GM06990 (cell line): ENCODE data around the gene SLC35F3.

Experiments used
- DNase-seq: peaks from one replicate; pipeline ENCODE4 v3.0.0-alpha.2; 2011; ENCODE audit not compliant: insufficient read length; ENCODE audit errors: extremely low read depth
- H3K27me3 ChIP-seq: replicated peaks from 2 replicates; pipeline ENCODE4 v1.6.0; 2011; ENCODE audit warnings: low read length; ENCODE audit not compliant: control insufficient read depth, insufficient read depth
- H3K36me3 ChIP-seq: 2 replicates; pipeline ENCODE4 v1.5.1; 2011; ENCODE audit warnings: low read length; ENCODE audit not compliant: control insufficient read depth, insufficient read depth
- H3K4me3 ChIP-seq: replicated peaks from 2 replicates; pipeline ENCODE4 v1.5.1; 2011; ENCODE audit warnings: low read depth, mild to moderate bottlenecking, control low read depth, low read length
- CTCF ChIP-seq: IDR thresholded peaks from 2 replicates; pipeline ENCODE4 v1.5.1; 2011; ENCODE audit warnings: low read length, control low read depth, mild to moderate bottlenecking, inconsistent platforms; ENCODE audit not compliant: insufficient read depth, poor library complexity, severe bottlenecking

The SLC35F3 gene

GRCh38 chr1:234069760-234070159, 165.3 kb downstream of the SLC35F3 start:
- Histone ChIP-seq H3K36me3 (no peaks in the 10 kb centered on the region), H3K4me3 (no peak overlapping the region), H3K27me3 (no peaks in the 10 kb centered on the region)
- no peak for DNase-seq
- TF ChIP-seq CTCF: peak; percentile 31

- H3K36me3 ChIP-seq: no peaks in the 10 kb centered on the region
- no peaks in the 10 kb centered on the region for H3K27me3 ChIP-seq
- no peak for DNase-seq
- H3K4me3 ChIP-seq: no peak overlapping the region
- no peak for TF ChIP-seq CTCF
These were observed 168.3 kb downstream of the SLC35F3 start for GRCh38 chr1:234072793-234073192.

GRCh38 chr1:234078143-234078542, 173.7 kb downstream of the SLC35F3 start:
- no peak for DNase-seq
- H3K27me3 ChIP-seq: no peaks in the 10 kb centered on the region
- TF ChIP-seq CTCF: no peak
- no peak overlapping the region for H3K4me3 ChIP-seq
- H3K36me3 ChIP-seq: no peaks in the 10 kb centered on the region

GRCh38 chr1:234079896-234080295, 175.4 kb downstream of the SLC35F3 start:
- no peaks in the 10 kb centered on the region for H3K27me3 ChIP-seq
- TF ChIP-seq CTCF: no peak
- no peak overlapping the region for H3K4me3 ChIP-seq
- H3K36me3 ChIP-seq: no peaks in the 10 kb centered on the region
- DNase-seq: no peak

- no peaks in the 10 kb centered on the region; the same call in none of the 2 replicates for H3K27me3 ChIP-seq
- no peak overlapping the region for H3K4me3 ChIP-seq
These were observed 179.0 kb downstream of the SLC35F3 start for GRCh38 chr1:234083460-234083859.

More at GRCh38 chr1:234083460-234083859, 179.0 kb downstream of the SLC35F3 start:
- TF ChIP-seq CTCF: no peak
- no peak for DNase-seq
- H3K36me3 ChIP-seq: no peaks in the 10 kb centered on the region
